ENCODE data around the gene PARK7.

GRCh38 chr1:7962014-7962335 lies 464 bp downstream of the PARK7 start:
- TF ChIP-seq CTCF (IDR thresholded peaks at IDR 0.05) (no peak), POLR2A (IDR thresholded peaks at IDR 0.05) (no peak)
